Caco-2 (cell line): ENCODE measurements around the gene SQSTM1. TPM values are rescaled to one million over a fixed set of nuclear protein-coding genes. Genes with fewer than 3 reads are reported as not detected.

Experiments used
- BruUV-seq: library from RNA; stranded (reverse); fragments of 400-500 nt; replicated peaks from 2 replicates; lab custom pipeline; 2021; lab: Mats Ljungman, UMichigan
- CTCF ChIA-PET: fragments of 300-600 bp; sonication (Branson Sonifier 250); formaldehyde crosslinking; loops from one replicate; lab custom pipeline; 2022; ENCODE audit warnings: antibody characterized with exemption; lab: Charles Lee
- POLR2A ChIA-PET: fragments of 300-600 bp; sonication (Branson Sonifier 250); formaldehyde crosslinking; loops from one replicate; lab custom pipeline; 2022; ENCODE audit warnings: antibody characterized with exemption; lab: Charles Lee
- DNase-seq, 2 experiments: peaks; one replicate each; pipeline versions ENCODE4 v3.0.0 to v3.0.0-alpha.2; 2020 to 2022
- H3K27me3 ChIP-seq: replicated peaks from 2 replicates; pipeline ENCODE4 v1.6.0; 2011; ENCODE audit warnings: low read length; ENCODE audit not compliant: control insufficient read depth, insufficient read depth
- H3K36me3 ChIP-seq: 2 replicates; pipeline ENCODE4 v1.5.1; 2011; ENCODE audit warnings: low read length; ENCODE audit not compliant: control insufficient read depth, insufficient read depth
- H3K4me1 ChIP-seq: fragments of 250-450 bp; sonication (Bioruptor Pico); 2 replicates; pipeline ENCODE4 v1.5.1; 2020; ENCODE audit warnings: mild to moderate bottlenecking
- H3K4me3 ChIP-seq: 2 replicates; pipeline ENCODE4 v1.5.1; 2011; ENCODE audit warnings: low read depth, mild to moderate bottlenecking, control low read depth, low read length
- H3K9me3 ChIP-seq: fragments of 250-450 bp; sonication (Bioruptor Pico); 2 replicates; pipeline ENCODE4 v1.5.1; 2020; ENCODE audit warnings: mild to moderate bottlenecking, moderate library complexity
- H3K27ac Mint-ChIP-seq: one replicate; pipeline ENCODE4 v1.8.0; 2022; ENCODE audit warnings: mixed read lengths; ENCODE audit not compliant: unreplicated experiment
- H3K27me3 Mint-ChIP-seq: one replicate; pipeline ENCODE4 v1.8.0; 2022; ENCODE audit warnings: mixed read lengths; ENCODE audit not compliant: insufficient read depth, unreplicated experiment
- H3K36me3 Mint-ChIP-seq: one replicate; pipeline ENCODE4 v1.8.0; 2022; ENCODE audit warnings: mild to moderate bottlenecking, mixed read lengths; ENCODE audit not compliant: insufficient read depth, unreplicated experiment
- H3K4me1 Mint-ChIP-seq: one replicate; pipeline ENCODE4 v1.8.0; 2022; ENCODE audit warnings: low read depth, mixed read lengths; ENCODE audit not compliant: unreplicated experiment
- H3K4me3 Mint-ChIP-seq: one replicate; pipeline ENCODE4 v1.8.0; 2022; ENCODE audit warnings: mild to moderate bottlenecking, moderate library complexity, mixed read lengths; ENCODE audit not compliant: unreplicated experiment
- H3K9me3 Mint-ChIP-seq: one replicate; pipeline ENCODE4 v1.8.0; 2022; ENCODE audit warnings: mixed read lengths; ENCODE audit not compliant: unreplicated experiment
- CTCF ChIP-seq, 2 experiments: fragments of 200-600 bp in 1 of 2; IDR thresholded peaks; 1 replicate in 1 of 2; 2 replicates in 1 of 2; pipeline versions ENCODE4 v1.5.1 to v1.8.0; 2011 to 2022; ENCODE audit warnings: antibody characterized with exemption in 1 of 2, control low read depth in 1 of 2, inconsistent platforms in 1 of 2, low read depth in 1 of 2, low read length in 1 of 2, mild to moderate bottlenecking in 1 of 2, moderate library complexity in 1 of 2; ENCODE audit not compliant: insufficient read depth in 1 of 2, severe bottlenecking in 1 of 2, unreplicated experiment in 1 of 2
- intact Hi-C: fragments of 100-400 bp; cut with micrococcal nuclease; formaldehyde crosslinking; loops from one replicate; pipeline ENCODE4 v1.10.0; 2022; ENCODE audit not compliant: unreplicated experiment
- total RNA-seq: library from RNA; stranded (reverse); gene quantifications from 2 replicates; pipeline ENCODE4 v1.2.3, GENCODE V29; 2022

The SQSTM1 gene
- total RNA-seq, 1 experiment from 2014 or later, result 259 TPM

- CTCF ChIA-PET, result interaction anchor here (1.1 kb wide), 1 partner anchor 22 kb away, joined by 3 read pairs; no protein-coding TSS in a partner anchor
- no peaks in the 10 kb centered on the region for H3K27me3 ChIP-seq
- POLR2A ChIA-PET, result no interaction called here
- H3K36me3 Mint-ChIP-seq, result peaks cover 100% of the 10 kb centered on the region
- H3K36me3 ChIP-seq, result peaks cover 16% of the 10 kb centered on the region
- no peak overlapping the region for H3K4me3 Mint-ChIP-seq
- no TSS peak for BruUV-seq
- H3K27me3 Mint-ChIP-seq, result no peaks in the 10 kb centered on the region
- peak overlapping the region; percentile 48 for H3K27ac Mint-ChIP-seq
- H3K9me3 ChIP-seq, result no peaks in the 10 kb centered on the region
- intact Hi-C loops, result no loop called here
- H3K4me1 ChIP-seq, result peaks cover 26% of the 10 kb centered on the region
- no peak overlapping the region for H3K4me3 ChIP-seq
- H3K4me1 Mint-ChIP-seq, result peaks cover 13% of the 10 kb centered on the region
- no peak for DNase-seq
- TF ChIP-seq CTCF (IDR thresholded peaks at IDR 0.05; ENCODE audit: insufficient read depth in 1 of 2, low read depth in 1 of 2, low read length in 1 of 2, severe bottlenecking in 1 of 2, unreplicated experiment in 1 of 2), result no peak
- H3K9me3 Mint-ChIP-seq, result no peaks in the 10 kb centered on the region
These were observed 7.0 kb downstream of the SQSTM1 start for GRCh38 chr5:179827680-179828079.

- BruUV-seq, result no TSS peak
- Mint-ChIP-seq H3K27ac (no peak overlapping the region), H3K9me3 (no peaks in the 10 kb centered on the region), H3K4me3 (no peak overlapping the region), H3K36me3 (peaks cover 100% of the 10 kb centered on the region), H3K4me1 (peaks cover 7% of the 10 kb centered on the region), H3K27me3 (no peaks in the 10 kb centered on the region)
- no peak for DNase-seq
- H3K27me3 ChIP-seq, result no peaks in the 10 kb centered on the region
- H3K36me3 ChIP-seq, result peaks cover 19% of the 10 kb centered on the region
- H3K4me1 ChIP-seq, result peaks cover 19% of the 10 kb centered on the region
- H3K4me3 ChIP-seq, result no peak overlapping the region
- intact Hi-C loops, result no loop called here
- ChIA-PET CTCF (no interaction called here), POLR2A (no interaction called here)
- no peak for TF ChIP-seq CTCF (IDR thresholded peaks at IDR 0.05; ENCODE audit: insufficient read depth in 1 of 2, low read depth in 1 of 2, low read length in 1 of 2, severe bottlenecking in 1 of 2, unreplicated experiment in 1 of 2)
- H3K9me3 ChIP-seq, result no peaks in the 10 kb centered on the region
These were observed 8.2 kb downstream of the SQSTM1 start for GRCh38 chr5:179828756-179829421.

GRCh38 chr5:179829732-179830435 is 9.2 kb downstream of the SQSTM1 start:
- POLR2A ChIA-PET, result no interaction called here
- no peaks in the 10 kb centered on the region for H3K27me3 Mint-ChIP-seq
- H3K27ac Mint-ChIP-seq, result no peak overlapping the region

More at GRCh38 chr5:179829732-179830435, 9.2 kb downstream of the SQSTM1 start:
- TF ChIP-seq CTCF (IDR thresholded peaks at IDR 0.05; ENCODE audit: insufficient read depth in 1 of 2, low read depth in 1 of 2, low read length in 1 of 2, severe bottlenecking in 1 of 2, unreplicated experiment in 1 of 2), result no peak
- Histone ChIP-seq H3K36me3 (peaks cover 14% of the 10 kb centered on the region), H3K4me1 (peaks cover 9% of the 10 kb centered on the region), H3K9me3 (no peaks in the 10 kb centered on the region), H3K4me3 (no peak overlapping the region), H3K27me3 (no peaks in the 10 kb centered on the region)
- intact Hi-C loops, result no loop called here
- H3K36me3 Mint-ChIP-seq, result peaks cover 96% of the 10 kb centered on the region
- no peak for DNase-seq
- peaks cover 2% of the 10 kb centered on the region for H3K4me1 Mint-ChIP-seq
- H3K4me3 Mint-ChIP-seq, result no peak overlapping the region
- CTCF ChIA-PET, result no interaction called here
- no peaks in the 10 kb centered on the region for H3K9me3 Mint-ChIP-seq
- no TSS peak for BruUV-seq
